Tibial nerve (tissue), 4 donors: ENCODE data around the gene FAR1.
"Not testable (repeated sequence)": the region's sequence is repeated elsewhere in the genome, so short reads cannot be mapped to it uniquely, and the experiment has no call there.

ENCODE experiments used
- EP300 ChIP-seq, 2 donors: sonication (generic); formaldehyde crosslinking; IDR thresholded peaks; one replicate each; pipeline ENCODE4 v1.6.1; 2017; ENCODE audit warnings: antibody characterized with exemption in 2 of 2, mild to moderate bottlenecking in 1 of 2
- TF ChIP-seq, protein P1 (sequence below), 5 experiments: fragments of 200-600 bp in 3 of 5; fragments of 450-650 bp in 2 of 5; sonication (generic) in 3 of 5; IDR thresholded peaks; one replicate each; pipeline ENCODE4 v1.5.1; 2016 to 2019; ENCODE audit warnings: antibody characterized with exemption in 5 of 5, mild to moderate bottlenecking in 3 of 5, moderate library complexity in 2 of 5

- TF ChIP-seq, protein P1, sequence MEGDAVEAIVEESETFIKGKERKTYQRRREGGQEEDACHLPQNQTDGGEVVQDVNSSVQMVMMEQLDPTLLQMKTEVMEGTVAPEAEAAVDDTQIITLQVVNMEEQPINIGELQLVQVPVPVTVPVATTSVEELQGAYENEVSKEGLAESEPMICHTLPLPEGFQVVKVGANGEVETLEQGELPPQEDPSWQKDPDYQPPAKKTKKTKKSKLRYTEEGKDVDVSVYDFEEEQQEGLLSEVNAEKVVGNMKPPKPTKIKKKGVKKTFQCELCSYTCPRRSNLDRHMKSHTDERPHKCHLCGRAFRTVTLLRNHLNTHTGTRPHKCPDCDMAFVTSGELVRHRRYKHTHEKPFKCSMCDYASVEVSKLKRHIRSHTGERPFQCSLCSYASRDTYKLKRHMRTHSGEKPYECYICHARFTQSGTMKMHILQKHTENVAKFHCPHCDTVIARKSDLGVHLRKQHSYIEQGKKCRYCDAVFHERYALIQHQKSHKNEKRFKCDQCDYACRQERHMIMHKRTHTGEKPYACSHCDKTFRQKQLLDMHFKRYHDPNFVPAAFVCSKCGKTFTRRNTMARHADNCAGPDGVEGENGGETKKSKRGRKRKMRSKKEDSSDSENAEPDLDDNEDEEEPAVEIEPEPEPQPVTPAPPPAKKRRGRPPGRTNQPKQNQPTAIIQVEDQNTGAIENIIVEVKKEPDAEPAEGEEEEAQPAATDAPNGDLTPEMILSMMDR (IDR thresholded peaks at IDR 0.05), result not testable (repeated sequence)
- not testable (repeated sequence) for TF ChIP-seq EP300 (IDR thresholded peaks at IDR 0.05)
Measured at GRCh38 chr11:13626818-13627217, 41.6 kb upstream of the FAR1 start.
